Spinal cord (tissue), 10 donors: ENCODE measurements around the gene STX7. TPM values are rescaled to one million over a fixed set of nuclear protein-coding genes. Genes with fewer than 3 reads are reported as not detected.
"Not testable (repeated sequence)": the region's sequence is repeated elsewhere in the genome, so short reads cannot be mapped to it uniquely, and the experiment has no call there.

ENCODE experiments used
- DNase-seq, 6 donors: peaks; one replicate each; pipeline versions ENCODE4 v3.0.0 to v3.0.0-alpha.2; 2013 to 2015; ENCODE audit warnings: low spot score in 6 of 6, low read depth in 4 of 6
- H3K27ac ChIP-seq: one replicate; pipeline ENCODE4 v1.5.1; 2013; ENCODE audit warnings: low read depth, low read length, control low read depth
- H3K27me3 ChIP-seq: one replicate; pipeline ENCODE4 v1.6.1; 2013; ENCODE audit warnings: low read length; ENCODE audit not compliant: control insufficient read depth, insufficient read depth
- H3K36me3 ChIP-seq: one replicate; pipeline ENCODE4 v1.6.1; 2013; ENCODE audit warnings: low read length; ENCODE audit not compliant: control insufficient read depth, insufficient read depth
- H3K4me1 ChIP-seq: one replicate; pipeline ENCODE4 v1.6.1; 2013; ENCODE audit warnings: low read length; ENCODE audit not compliant: control insufficient read depth, insufficient read depth
- H3K4me3 ChIP-seq: one replicate; pipeline ENCODE4 v1.5.1; 2013; ENCODE audit warnings: low read depth, low read length, control low read depth
- H3K9me3 ChIP-seq: one replicate; pipeline ENCODE4 v1.6.1; 2013; ENCODE audit warnings: low read length; ENCODE audit not compliant: control insufficient read depth, insufficient read depth
- WGBS: methylation state at CpG from one replicate; pipeline ENCODE4 v1.1.5; 2013; ENCODE audit warnings: missing lambda C conversion rate; ENCODE audit not compliant: insufficient coverage; 5-methylcytosine and 5-hydroxymethylcytosine counted together
- long read RNA-seq, 4 donors: transcript quantifications; one replicate each; lab custom pipeline, GENCODE V29; 2026
- polyA plus RNA-seq, 2 donors: library from polyadenylated mRNA; unstranded; fragments of 120-200 nt; gene quantifications; one replicate each; pipeline ENCODE4 v1.2.1, GENCODE V29; 2013; ENCODE audit not compliant: insufficient read length in 2 of 2
- total RNA-seq, 2 donors: library from RNA; depleted of rRNA in 1 of 2; stranded (reverse); fragments of 120-200 nt in 1 of 2; fragments of >200 nt in 1 of 2; gene quantifications; one replicate each; pipeline versions ENCODE4 v1.2.3 to v1.2.4, GENCODE V29; 2013 to 2014
- donor health status: healthy.

The STX7 gene, protein sequence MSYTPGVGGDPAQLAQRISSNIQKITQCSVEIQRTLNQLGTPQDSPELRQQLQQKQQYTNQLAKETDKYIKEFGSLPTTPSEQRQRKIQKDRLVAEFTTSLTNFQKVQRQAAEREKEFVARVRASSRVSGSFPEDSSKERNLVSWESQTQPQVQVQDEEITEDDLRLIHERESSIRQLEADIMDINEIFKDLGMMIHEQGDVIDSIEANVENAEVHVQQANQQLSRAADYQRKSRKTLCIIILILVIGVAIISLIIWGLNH
- 10 to 100 TPM; 54.1 to 73.4 TPM for total RNA-seq
- polyA plus RNA-seq, result 10 to 100 TPM; 69.0 to 96.6 TPM
- long read RNA-seq, donor 1, full-length matches to known transcripts, result 20 of 25 reads
- long read RNA-seq, donor 1, partial matches to known transcripts, result 5 of 25 reads
- long read RNA-seq, donor 1, other reads (novel, unspliced or antisense), result 0 of 25 reads
- long read RNA-seq, donor 2, full-length matches to known transcripts, result 5 of 5 reads
- long read RNA-seq, donor 2, partial matches to known transcripts, result 0 of 5 reads
- long read RNA-seq, donor 2, other reads (novel, unspliced or antisense), result 0 of 5 reads
- long read RNA-seq, donor 3, full-length matches to known transcripts, result 17 of 37 reads
- long read RNA-seq, donor 3, partial matches to known transcripts, result 20 of 37 reads
- long read RNA-seq, donor 3, other reads (novel, unspliced or antisense), result 0 of 37 reads
- long read RNA-seq, donor 4, full-length matches to known transcripts, result 18 of 18 reads
- long read RNA-seq, donor 4, partial matches to known transcripts, result 0 of 18 reads
- long read RNA-seq, donor 4, other reads (novel, unspliced or antisense), result 0 of 18 reads

DNA sequence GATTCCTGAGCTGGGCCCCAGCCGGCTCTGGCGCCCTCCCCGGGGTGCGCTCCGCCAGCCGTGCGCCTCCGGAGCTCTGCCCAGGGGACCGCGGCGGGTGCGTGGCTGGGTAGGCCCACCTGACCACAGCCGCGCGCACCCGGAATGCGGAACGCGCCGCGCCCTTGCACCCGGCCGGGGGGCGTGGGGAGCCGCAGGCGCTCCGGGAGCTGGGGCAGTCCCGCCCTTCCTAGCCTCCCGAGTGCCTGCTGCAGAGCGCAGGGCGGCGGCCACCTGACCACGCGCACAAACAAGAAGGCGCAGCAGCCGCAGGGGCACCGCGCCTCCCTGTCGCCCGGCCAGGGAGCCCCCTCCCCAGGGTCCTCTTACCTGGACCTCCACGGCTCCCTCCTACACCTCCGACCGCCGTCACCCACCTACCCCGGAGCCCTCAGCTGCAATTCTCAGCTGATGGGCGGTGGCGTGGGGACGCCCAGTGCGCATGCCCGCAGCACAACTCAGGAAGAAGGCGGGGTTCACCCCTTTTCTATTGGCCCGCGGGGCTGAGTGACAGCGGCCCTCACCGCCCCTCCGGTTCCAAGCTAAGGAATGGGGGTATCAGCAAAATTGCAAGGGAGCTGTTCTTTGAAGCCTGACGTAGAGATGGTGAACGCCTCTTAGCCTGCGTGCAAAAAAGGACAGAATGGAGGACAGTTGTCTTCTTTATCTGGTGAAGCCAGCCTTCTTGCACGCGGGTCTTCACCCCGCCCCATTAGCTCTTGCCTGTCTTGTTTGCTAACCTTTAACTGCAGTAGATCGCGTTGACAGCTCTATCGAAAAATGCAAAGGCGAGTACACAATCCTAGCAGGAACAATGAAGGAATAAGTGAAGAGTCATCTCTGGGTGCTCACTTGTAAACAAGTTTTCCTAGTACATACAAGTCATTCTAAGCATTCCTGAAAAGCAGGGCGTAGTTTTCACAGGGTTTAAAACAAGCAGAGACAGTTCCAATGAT, at the start of gene STX7:
Gene STX7, minus strand, starts transcription at position 479 of the 995 bp plus-strand sequence. CDS start 9,586 bp downstream, outside the sequence.
- Histone ChIP-seq H3K9me3 (no peaks in the 10 kb centered on the region), H3K27me3 (peaks cover 2% of the 10 kb centered on the region), H3K4me3 (peak within 1 kb of the TSS; percentile 83), H3K36me3 (no peaks in the 10 kb centered on the region), H3K27ac (peak within 1 kb of the TSS; percentile 75), H3K4me1 (peaks cover 3% of the 10 kb centered on the region)
- WGBS, result under 1% methylated on average over 62 of the region's 67 CpGs
- peak; percentile 81 to 99 (median 88) for DNase-seq

DNA sequence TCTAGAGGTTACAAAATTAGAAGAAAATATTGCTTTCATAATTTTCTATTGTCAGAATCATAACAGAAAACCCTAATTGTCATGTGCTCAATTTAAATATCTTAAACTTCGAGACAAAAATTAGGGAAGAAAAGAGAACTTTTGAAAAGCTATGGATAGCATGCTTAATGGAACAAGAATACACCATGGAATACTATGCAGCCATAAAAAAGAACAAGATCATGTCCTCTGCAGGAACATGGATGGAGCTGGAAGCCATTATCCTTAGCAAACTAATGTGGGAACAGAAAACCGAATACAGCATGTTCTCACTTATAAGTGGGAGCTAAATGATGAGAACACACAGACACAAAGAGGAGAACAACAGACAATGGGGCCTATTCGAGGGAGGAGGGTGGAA, 47.2 kb upstream of the STX7 start:
- H3K4me3 ChIP-seq, H3K36me3 ChIP-seq, DNase-seq, H3K9me3 ChIP-seq, H3K27ac ChIP-seq, H3K4me1 ChIP-seq, H3K27me3 ChIP-seq: not testable (repeated sequence)
- no CpG with 5 or more reads among the region's 3 CpGs for WGBS

DNA sequence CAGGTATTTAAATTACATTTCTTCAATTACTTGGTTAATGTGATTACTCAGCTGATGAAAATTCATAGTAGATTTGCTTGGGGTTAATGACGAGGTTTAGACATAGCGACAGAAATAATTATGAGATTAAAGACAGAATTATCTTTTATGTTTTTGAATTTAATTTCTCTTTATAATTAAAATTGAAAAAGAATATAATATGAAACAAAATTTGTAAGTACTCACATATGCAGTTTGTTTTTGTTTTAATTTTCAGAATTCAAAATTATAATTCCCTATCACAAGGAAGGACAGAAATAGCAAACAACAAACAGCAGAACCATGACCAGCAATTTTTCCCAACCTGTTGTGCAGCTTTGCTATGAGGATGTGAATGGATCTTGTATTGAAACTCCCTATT, 39.5 kb upstream of the STX7 start, which contains the start of gene TAAR8:
Gene TAAR8, plus strand, starts transcription at position 301 of the 400 bp plus-strand sequence. Its CDS starts 21 bp downstream, at position 322.
- WGBS, result no CpG with 5 or more reads among the region's 2 CpGs
- no peak for DNase-seq
- no peak within 1 kb of the TSS for H3K4me3 ChIP-seq
- H3K36me3 ChIP-seq, result no peaks in the 10 kb centered on the region
- H3K27ac ChIP-seq, result no peak within 1 kb of the TSS
- no peaks in the 10 kb centered on the region for H3K4me1 ChIP-seq
- H3K27me3 ChIP-seq, result no peaks in the 10 kb centered on the region
- H3K9me3 ChIP-seq, result no peaks in the 10 kb centered on the region

DNA sequence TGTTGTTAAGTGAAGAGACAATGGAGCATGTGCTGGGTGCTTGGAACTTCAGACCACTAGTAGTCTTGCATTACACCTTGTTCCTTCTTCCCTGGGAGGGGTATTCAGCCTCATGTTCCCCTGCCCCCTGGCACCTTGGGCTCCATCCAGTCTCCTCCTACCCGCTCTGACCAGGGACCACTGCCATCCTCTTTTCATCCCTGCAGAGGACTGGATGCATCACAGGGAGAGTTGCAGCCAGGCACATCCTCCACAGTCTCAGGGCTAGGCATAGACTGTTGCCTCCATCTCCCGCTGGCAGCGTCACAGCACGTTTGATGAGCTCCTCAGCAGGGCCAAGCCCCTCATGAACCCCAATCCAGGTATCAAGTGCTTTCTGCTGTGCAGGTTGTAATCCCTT, 38.3 kb upstream of the STX7 start:
- Histone ChIP-seq H3K9me3 (no peaks in the 10 kb centered on the region), H3K4me1 (no peaks in the 10 kb centered on the region), H3K36me3 (no peaks in the 10 kb centered on the region), H3K27ac (no peak overlapping the region), H3K4me3 (no peak overlapping the region), H3K27me3 (no peaks in the 10 kb centered on the region)
- WGBS, result 88% methylated on average over 4 of the region's 4 CpGs
- DNase-seq, result no peak

DNA sequence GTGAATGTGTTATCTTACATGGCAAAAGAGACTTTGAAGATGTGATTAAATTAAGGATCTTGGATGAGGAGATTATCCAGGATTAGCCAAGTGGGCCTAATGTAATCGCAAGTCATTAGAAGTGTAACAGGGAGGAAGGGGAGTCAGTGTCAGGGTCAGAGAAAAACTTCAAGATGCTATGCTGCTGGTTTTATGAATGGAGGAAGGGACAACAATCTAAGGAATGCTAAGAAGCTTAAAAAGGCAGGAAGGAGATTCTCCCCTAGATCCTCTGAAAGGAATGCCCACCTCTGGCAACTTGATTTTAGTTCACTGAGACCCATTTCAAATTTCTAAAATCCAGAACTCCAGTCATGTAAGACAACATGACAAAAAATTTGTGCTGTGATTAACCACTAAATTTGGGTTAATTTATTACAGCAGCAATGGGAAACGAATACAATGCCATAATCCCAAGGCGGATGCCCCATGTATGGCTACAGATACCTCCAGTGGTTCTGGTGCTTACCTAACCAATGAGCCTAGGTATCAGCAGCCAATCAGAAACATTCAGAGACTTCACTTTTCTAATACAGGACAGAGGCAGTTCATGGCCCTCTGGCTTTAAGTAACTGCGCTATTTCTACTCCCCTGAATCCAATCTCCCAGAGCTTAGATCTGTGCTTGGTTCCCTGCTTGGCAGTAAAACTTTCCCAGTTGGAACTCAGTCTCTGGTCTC, 36.0 kb upstream of the STX7 start:
- DNase-seq, result no peak
- H3K27ac ChIP-seq, result no peak overlapping the region
- no peaks in the 10 kb centered on the region for H3K9me3 ChIP-seq
- H3K27me3 ChIP-seq, result no peaks in the 10 kb centered on the region
- H3K4me3 ChIP-seq, result no peak overlapping the region
- no peaks in the 10 kb centered on the region for H3K4me1 ChIP-seq
- WGBS, result 95% methylated on average over 3 of the region's 4 CpGs
- no peaks in the 10 kb centered on the region for H3K36me3 ChIP-seq

DNA sequence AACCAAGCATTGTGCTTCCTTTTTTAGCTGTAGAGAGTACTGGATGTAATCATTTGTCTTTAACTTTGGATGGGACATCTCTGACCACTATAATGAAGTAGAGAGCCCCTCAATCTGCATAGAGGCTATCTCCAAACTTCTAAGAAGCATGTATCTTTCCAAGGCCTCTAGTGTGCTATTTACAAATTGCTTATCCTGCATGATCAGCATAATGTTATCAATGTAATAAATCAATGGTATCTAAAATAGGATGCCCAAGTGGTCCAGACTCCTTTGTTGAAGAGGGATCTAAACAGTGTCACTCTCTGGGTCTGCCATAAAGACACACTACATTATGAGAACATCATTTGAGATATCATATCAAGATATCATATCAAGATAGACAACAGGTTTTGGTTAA, 31.9 kb upstream of the STX7 start:
- H3K4me1 ChIP-seq, result no peaks in the 10 kb centered on the region
- H3K36me3 ChIP-seq, result no peaks in the 10 kb centered on the region

DNA sequence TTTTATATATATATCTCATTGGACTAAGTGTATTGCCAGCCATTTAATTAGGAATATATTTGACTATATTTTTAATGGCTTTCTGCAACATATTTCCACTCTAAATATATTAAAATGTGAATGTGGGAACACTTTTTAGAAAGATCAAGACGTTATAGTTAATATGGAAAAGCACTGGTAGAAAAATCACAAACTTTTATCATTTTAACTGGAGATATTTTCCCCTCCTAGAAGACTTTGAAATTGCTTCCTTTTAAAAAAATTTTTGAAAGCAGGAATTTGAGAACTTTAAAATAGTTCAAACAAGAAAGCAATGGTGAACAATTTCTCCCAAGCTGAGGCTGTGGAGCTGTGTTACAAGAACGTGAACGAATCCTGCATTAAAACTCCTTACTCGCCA, 25.1 kb upstream of the STX7 start, which contains the start of gene TAAR9:
Gene TAAR9, plus strand, starts transcription at position 301 of the 400 bp plus-strand sequence. Its CDS starts 13 bp downstream, at position 314.
- Histone ChIP-seq H3K27ac (no peak within 1 kb of the TSS), H3K27me3 (no peaks in the 10 kb centered on the region), H3K9me3 (no peaks in the 10 kb centered on the region), H3K4me3 (no peak within 1 kb of the TSS), H3K36me3 (no peaks in the 10 kb centered on the region), H3K4me1 (no peaks in the 10 kb centered on the region)
- no CpG with 5 or more reads among the region's 4 CpGs for WGBS
- no peak for DNase-seq

More for the DNA sequence above, 31.9 kb upstream of the STX7 start:
- H3K9me3 ChIP-seq, result no peaks in the 10 kb centered on the region
- DNase-seq, result no peak
- H3K4me3 ChIP-seq, result no peak overlapping the region
- no peak overlapping the region for H3K27ac ChIP-seq
- no peaks in the 10 kb centered on the region for H3K27me3 ChIP-seq

DNA sequence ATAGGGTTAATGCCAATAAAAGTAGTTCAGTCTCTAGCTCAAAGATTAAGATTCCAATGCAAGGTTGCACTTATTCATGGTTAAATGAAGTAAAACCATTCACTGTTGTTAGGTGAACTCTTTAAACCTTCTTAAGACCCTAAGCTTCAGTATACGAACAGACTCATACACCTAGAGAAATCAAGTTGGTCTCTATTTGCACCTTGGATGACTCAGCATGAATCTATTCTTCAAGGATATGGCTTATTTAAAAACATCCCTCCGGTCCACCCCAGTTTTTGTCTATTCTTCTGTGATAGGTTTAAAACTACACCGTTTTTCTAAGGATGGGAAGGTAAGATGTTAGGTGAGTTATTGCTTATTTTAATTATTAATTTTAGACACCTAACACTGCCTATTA, 24.2 kb upstream of the STX7 start:
- H3K36me3 ChIP-seq, result no peaks in the 10 kb centered on the region
- H3K27me3 ChIP-seq, result no peaks in the 10 kb centered on the region
- no peaks in the 10 kb centered on the region for H3K9me3 ChIP-seq
- H3K27ac ChIP-seq, result no peak overlapping the region
- DNase-seq, result no peak
- H3K4me1 ChIP-seq, result no peaks in the 10 kb centered on the region
- no CpG with 5 or more reads among the region's 3 CpGs for WGBS
- H3K4me3 ChIP-seq, result no peak overlapping the region
